Neural crest cell (in vitro differentiated cells): ENCODE measurements around the gene LCN2. TPM values are rescaled to one million over a fixed set of nuclear protein-coding genes. Genes with fewer than 3 reads are reported as not detected.

Experiments
- DNase-seq: peaks from one replicate; pipeline ENCODE4 v3.0.0; 2021; ENCODE audit warnings: low read depth, mixed read lengths, low spot score
- H3K27ac Mint-ChIP-seq: one replicate; pipeline ENCODE4 v1.8.0; 2021; ENCODE audit warnings: mild to moderate bottlenecking, mixed read lengths; ENCODE audit not compliant: unreplicated experiment
- H3K27me3 Mint-ChIP-seq: 2 replicates; pipeline ENCODE4 v1.8.0; 2021; ENCODE audit warnings: low read depth, mild to moderate bottlenecking, mixed read lengths
- H3K36me3 Mint-ChIP-seq: 2 replicates; pipeline ENCODE4 v1.8.0; 2021; ENCODE audit warnings: low read depth, mild to moderate bottlenecking, mixed read lengths
- H3K4me1 Mint-ChIP-seq: 2 replicates; pipeline ENCODE4 v1.8.0; 2021; ENCODE audit warnings: mixed read lengths
- H3K4me3 Mint-ChIP-seq: one replicate; pipeline ENCODE4 v1.8.0; 2021; ENCODE audit warnings: mild to moderate bottlenecking, mixed read lengths
- H3K9me3 Mint-ChIP-seq: 2 replicates; pipeline ENCODE4 v1.8.0; 2021; ENCODE audit warnings: mixed read lengths
- CTCF ChIP-seq: fragments of 200-600 bp; sonication (generic); conservative IDR thresholded peaks from 2 replicates; pipeline ENCODE4 v1.5.0; 2021; ENCODE audit warnings: antibody characterized with exemption, mild to moderate bottlenecking
- total RNA-seq: library from RNA; stranded (reverse); gene quantifications from 2 replicates; pipeline ENCODE4 v1.2.1, GENCODE V29; 2021

Gene LCN2
- total RNA-seq, 1 donor from 2014 or later, result not detected

GRCh38 chr9:128169492-128169891, 20.2 kb downstream of the LCN2 start:
- H3K36me3 Mint-ChIP-seq, result peaks cover 10% of the 10 kb centered on the region
- H3K9me3 Mint-ChIP-seq, result no peaks in the 10 kb centered on the region
- no peak overlapping the region for H3K4me3 Mint-ChIP-seq
- TF ChIP-seq CTCF, result no peak
- no peak for DNase-seq
- H3K4me1 Mint-ChIP-seq, result no peaks in the 10 kb centered on the region
- no peak overlapping the region for H3K27ac Mint-ChIP-seq
- no peaks in the 10 kb centered on the region for H3K27me3 Mint-ChIP-seq

GRCh38 chr9:128169925-128170324, 20.7 kb downstream of the LCN2 start:
- H3K36me3 Mint-ChIP-seq, result peaks cover 10% of the 10 kb centered on the region
- H3K4me3 Mint-ChIP-seq, result no peak overlapping the region
- no peak for TF ChIP-seq CTCF
- no peak overlapping the region for H3K27ac Mint-ChIP-seq
- H3K27me3 Mint-ChIP-seq, result no peaks in the 10 kb centered on the region
- no peaks in the 10 kb centered on the region for H3K4me1 Mint-ChIP-seq
- DNase-seq, result no peak
- no peaks in the 10 kb centered on the region for H3K9me3 Mint-ChIP-seq

- Mint-ChIP-seq H3K27ac (peak overlapping the region; percentile 19), H3K36me3 (peaks cover 7% of the 10 kb centered on the region), H3K4me1 (no peaks in the 10 kb centered on the region), H3K27me3 (no peaks in the 10 kb centered on the region), H3K4me3 (no peak overlapping the region), H3K9me3 (no peaks in the 10 kb centered on the region)
- DNase-seq, result no peak
- no peak for TF ChIP-seq CTCF
Measured at GRCh38 chr9:128174062-128174461, 24.8 kb downstream of the LCN2 start.

- H3K36me3 Mint-ChIP-seq, result peaks cover 16% of the 10 kb centered on the region
Measured at GRCh38 chr9:128175102-128175563, 25.9 kb downstream of the LCN2 start.

GRCh38 chr9:128175726-128176125, 26.5 kb downstream of the LCN2 start:
- no peak for TF ChIP-seq CTCF

More at GRCh38 chr9:128175102-128175563, 25.9 kb downstream of the LCN2 start:
- no peaks in the 10 kb centered on the region for H3K9me3 Mint-ChIP-seq
- H3K4me3 Mint-ChIP-seq, result no peak overlapping the region
- DNase-seq, result no peak
- no peaks in the 10 kb centered on the region for H3K27me3 Mint-ChIP-seq
- no peaks in the 10 kb centered on the region for H3K4me1 Mint-ChIP-seq
- no peak for TF ChIP-seq CTCF
- H3K27ac Mint-ChIP-seq, result no peak overlapping the region

More at GRCh38 chr9:128175726-128176125, 26.5 kb downstream of the LCN2 start:
- Mint-ChIP-seq H3K27me3 (no peaks in the 10 kb centered on the region), H3K4me1 (no peaks in the 10 kb centered on the region), H3K9me3 (no peaks in the 10 kb centered on the region), H3K36me3 (peaks cover 19% of the 10 kb centered on the region), H3K27ac (peak overlapping the region; percentile 50), H3K4me3 (no peak overlapping the region)
- DNase-seq, result no peak
